SH-SY5Y (cell line): ENCODE data around the gene AMDHD2.

ENCODE experiments used
- GATA2 ChIP-seq: IDR thresholded peaks from 2 replicates; pipeline ENCODE4 v1.6.1; 2011; ENCODE audit warnings: mild to moderate bottlenecking, low read depth, low read length
- GATA3 ChIP-seq: IDR thresholded peaks from 2 replicates; pipeline ENCODE4 v1.6.1; 2011; ENCODE audit warnings: low read depth, mild to moderate bottlenecking, low read length, moderate library complexity

Gene AMDHD2

DNA sequence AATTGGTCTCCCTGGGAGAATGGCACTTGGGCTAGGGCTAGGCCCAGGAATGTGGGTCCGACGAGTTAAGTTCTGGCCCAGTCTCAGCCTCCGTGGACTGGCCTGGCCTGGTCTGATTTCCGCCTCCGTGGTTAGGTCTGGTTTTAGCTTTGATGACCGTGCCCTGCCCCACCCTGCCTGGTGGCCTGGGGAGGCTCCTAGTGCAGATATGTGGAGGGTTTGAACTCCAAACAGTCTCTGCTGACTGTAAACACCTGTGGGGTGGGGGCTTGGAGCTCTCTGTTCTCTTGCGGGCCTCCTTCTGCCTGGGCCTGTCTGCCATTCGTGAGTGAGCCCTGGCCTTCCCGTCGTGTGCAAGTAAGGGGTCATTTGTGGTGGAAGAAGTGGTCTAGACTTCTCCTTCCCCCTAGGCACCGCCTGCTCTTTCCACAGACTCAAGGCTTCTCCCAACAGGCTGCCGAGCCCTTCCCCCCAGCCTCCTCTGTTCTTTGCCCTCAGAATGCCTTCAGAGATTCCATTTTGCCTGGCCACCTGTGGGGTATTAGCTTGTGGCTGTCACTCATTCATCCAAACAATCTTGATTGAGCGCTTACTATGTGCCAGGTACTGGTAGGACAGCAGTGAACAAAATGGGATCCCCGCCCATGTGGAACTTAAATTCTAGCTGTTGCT is 4.9 kb upstream of the AMDHD2 start:
- TF ChIP-seq GATA3 = no peak
- no peak for TF ChIP-seq GATA2

DNA sequence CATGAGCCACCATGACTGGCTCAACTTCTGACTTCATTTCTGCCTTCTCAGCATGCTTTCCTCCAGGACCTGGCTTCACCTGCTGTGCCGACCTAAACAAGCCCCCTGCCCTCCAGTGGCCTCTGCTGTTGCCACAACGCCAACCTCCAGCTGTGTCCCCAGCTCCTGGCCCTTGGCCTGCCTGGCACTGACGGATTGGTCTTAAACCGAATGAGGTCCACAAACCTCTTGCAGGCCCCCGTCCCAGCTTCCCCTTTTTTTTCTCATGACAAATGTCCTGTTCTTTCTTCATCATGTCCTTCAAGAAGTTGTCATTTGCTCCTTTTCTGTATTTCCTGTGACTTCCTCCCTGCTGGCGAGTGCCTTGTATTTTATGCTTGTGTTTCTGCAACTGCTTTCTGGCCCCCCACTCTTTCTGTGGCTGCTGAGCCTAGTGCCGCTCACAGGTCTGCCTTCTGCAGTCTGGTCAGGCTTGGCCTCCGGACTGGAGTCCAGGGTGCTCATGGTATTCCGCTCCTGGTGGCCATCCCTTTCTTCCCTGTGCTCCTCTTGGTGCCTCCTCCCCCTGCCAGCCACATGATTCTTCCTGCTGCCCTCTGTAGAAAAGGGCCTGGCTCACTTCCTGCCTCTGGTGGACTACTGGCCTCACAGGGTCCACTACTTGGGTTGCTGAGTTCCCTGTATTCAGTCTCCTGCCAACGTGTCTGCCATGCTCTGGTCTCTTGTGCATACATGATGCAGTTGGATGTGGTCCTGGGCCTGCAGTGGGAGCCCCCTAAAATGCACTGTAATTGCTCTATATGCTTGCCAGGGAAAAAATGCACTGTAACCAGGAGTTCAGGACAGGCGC is 3.6 kb upstream of the AMDHD2 start:
- TF ChIP-seq GATA2 = no peak

DNA sequence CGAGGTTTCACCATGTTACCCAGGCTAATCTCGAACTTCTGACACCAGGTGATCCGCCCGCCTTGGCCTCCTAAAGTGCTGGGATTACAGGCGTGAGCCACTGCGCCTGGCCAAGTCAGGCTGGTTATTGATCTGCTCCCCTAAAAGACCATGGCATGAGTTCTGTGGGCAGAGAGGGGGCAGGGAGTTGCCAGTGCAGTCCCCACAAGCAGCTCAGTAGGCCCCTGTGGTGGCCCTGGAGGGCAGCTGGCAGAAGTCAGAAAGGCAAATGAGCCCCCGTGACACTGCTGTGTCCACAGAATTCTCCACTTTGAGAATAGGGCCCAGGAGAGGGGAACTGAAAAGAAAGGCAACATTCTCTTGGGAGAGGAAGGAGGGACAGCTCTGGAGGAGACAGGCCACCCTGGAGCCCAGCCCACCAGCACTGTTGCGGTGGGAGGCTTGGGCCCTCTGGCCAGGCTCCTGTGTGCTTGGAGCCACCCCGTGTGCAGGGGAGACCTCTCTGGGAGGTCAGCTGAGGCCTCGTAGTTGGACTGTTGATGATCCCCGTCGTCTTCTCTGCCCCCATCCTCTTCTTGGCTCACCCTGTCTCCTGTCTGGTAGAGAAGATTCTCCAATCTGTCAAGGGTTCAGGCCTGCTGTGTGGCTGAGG is 2.1 kb upstream of the AMDHD2 start:
- TF ChIP-seq GATA2 (no peak), GATA3 (no peak)

DNA sequence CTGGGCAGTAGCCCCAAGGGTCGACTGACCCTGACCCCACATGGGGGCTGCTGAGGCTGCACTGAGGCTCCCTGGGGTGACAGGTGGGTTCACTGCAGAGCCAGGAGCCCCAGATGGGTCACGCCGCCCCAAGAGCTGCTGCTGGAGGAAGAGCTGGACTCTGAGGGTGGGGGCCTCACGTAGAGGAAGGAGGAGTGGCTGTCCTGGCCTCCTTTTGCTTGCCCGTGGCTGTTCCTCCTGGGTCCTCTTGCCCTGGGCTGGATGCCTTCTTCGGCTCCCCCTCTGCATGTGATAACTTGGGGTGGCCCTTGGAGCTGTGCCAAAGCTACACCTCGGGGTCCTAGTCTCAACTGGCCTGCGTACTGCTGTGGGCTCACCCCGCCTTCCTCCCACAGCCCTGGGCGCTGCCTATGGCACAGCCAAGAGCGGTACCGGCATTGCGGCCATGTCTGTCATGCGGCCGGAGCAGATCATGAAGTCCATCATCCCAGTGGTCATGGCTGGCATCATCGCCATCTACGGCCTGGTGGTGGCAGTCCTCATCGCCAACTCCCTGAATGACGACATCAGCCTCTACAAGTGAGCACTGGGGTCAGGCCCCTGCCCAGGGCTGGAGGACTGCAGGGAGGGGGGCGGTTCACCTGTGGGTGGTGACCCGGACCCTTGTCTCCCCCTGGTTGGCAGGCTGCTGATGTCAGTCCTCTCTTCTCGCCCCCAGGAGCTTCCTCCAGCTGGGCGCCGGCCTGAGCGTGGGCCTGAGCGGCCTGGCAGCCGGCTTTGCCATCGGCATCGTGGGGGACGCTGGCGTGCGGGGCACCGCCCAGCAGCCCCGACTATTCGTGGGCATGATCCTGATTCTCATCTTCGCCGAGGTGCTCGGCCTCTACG is 1.1 kb upstream of the AMDHD2 start:
- TF ChIP-seq GATA3 (no peak), GATA2 (no peak)

DNA sequence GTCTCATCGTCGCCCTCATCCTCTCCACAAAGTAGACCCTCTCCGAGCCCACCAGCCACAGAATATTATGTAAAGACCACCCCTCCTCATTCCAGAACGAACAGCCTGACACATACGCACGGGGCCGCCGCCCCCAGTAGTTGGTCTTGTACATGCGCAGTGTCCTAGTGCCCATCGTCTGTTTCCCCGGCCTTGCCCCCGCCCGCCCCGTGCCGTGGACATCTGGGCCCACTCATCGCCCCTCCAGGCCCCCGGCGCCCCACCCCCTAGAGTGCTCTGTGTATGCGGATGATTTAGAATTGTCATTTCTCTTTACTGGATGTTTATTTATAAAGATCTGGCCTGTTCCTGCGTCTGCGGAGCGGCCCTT is 475 bp upstream of the AMDHD2 start:
- TF ChIP-seq GATA3 (no peak), GATA2 (no peak)

DNA sequence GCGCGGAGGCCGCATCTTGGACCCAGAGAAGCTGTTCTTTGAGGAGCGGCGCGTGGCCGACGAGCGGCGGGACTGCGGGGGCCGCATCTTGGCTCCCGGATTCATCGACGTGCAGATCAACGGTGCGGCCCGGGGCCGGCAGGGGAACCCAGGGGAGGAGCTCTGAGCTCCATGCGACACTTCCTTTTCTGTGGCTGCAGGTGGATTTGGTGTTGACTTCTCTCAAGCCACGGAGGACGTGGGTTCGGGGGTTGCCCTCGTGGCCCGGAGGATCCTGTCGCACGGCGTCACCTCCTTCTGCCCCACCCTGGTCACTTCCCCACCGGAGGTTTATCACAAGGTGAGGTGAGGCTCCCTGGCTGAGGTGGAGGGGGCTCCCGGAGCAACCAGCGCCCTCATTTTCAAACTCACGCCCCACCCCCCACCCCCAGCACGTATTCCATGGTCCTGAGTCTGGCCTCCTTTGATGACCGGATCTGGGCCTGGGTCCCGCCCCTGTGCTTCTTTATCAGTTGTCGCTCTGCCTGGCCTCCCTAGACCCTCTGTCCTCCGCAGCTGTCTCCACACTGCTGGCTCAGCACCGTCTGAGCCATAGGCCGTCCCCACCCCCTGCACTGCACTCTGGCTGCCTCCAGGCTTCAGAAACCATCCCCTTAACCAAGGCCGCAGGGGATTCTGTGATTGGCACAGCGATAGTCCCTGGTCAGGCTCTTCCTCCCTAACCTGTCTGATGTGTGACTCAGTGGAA is 787 bp downstream of the AMDHD2 start:
- TF ChIP-seq GATA2 (no peak), GATA3 (no peak)

DNA sequence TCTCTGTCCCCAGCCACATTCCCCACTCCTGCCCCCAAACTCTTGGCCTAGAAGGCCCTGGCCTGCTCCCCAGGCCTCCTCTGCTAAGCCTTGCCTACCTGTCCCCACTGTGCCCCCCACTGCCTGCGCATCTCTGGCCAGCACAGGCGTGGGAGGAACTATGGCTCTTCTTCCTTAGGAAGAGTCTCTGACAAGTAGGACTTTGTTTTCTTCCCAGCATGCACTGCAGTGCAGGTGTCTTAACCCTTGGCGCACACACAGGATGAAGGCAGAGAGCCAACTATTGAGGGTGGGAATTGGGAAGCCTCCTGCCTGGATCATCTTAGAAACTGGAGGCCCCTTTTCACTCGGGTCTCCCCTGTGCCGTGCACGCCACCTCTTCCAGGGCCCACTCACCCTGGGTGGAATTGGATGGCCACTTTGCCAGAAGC is 3.6 kb downstream of the AMDHD2 start:
- TF ChIP-seq GATA2 (no peak), GATA3 (no peak)

DNA sequence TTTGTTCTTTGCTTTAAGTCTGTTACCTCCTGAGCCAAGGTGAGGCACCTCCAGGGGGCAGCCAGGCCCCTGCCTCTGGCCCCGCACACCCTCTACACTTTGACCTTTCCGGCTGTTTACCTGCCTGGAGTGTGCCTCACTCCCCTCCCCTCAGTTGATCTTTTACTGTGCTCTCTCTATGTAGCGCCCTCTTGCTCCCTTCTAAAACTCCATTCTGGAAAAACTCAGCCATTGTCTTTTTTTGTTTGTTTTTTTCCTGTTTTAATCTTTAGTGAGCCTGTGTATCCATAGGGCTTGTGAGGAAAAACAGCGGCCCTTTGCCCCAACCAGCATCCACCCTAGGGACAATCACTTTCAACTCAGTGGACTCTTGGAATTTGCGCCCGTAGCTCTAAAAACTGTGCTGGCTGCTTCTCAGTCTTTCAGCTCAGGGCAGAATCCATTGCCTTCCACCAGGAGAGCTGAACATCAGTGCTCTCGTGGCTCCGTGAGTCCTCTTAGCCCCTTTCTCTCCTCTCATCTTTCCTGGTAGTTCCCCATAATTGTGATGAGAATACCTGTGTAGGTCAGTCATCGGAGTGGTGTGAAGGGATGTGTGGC is 4.3 kb downstream of the AMDHD2 start:
- TF ChIP-seq GATA3 (no peak), GATA2 (no peak)

DNA sequence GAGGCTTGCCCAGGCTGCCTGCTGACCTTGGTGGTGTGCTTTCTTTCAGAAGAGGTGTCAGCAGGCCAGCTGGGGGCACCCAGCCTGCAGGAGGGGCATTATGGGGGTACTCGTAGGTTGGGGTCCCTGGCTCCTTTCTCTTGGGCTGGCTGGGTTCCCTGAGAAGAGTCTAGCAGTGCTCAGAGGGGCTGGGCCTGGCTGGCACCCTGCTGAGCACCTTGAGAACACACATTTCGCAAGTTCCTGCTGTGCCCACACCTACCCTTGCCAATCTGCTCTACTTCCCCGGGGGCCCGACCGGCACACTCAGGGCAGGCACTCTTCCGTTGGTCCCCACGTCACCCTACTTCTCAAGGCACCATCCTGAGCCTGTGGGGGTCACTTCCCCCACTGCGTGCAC is 6.0 kb downstream of the AMDHD2 start:
- no peak for TF ChIP-seq GATA2
- no peak for TF ChIP-seq GATA3

DNA sequence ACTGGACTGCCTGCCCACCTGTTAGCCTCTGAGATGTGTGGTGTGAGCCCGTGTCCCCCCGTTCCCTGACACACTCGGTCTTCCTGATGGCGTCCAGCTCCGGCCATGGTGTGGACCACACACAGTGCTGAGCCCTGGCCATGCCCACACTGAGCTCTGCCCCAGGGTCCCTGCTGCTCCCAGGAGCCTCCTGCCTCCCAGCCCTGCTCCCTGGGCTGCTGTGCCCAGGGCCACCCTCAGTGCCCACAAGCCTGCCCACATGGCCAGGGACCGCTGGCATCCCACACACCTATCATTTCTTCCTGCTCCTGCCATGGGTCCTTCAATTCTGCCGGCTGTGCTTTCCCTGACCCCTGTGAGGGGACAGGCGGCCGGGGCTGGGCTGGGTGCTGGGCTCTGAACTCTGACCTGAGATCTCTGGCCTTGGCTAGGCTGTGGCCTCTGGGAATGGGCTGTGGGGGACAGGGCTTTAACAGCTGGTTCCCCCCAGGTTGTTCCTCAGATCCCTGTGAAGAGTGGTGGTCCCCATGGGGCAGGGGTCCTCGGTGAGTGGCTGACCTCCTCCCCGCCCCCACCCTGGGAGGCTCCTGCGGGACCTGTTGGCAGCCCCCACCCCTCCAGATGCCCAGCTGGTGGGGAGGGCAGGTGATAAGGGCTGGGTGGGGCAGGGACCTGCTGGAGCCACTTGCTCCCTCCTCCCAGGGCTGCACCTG is 7.1 kb downstream of the AMDHD2 start:
- TF ChIP-seq GATA3 (no peak), GATA2 (no peak)

DNA sequence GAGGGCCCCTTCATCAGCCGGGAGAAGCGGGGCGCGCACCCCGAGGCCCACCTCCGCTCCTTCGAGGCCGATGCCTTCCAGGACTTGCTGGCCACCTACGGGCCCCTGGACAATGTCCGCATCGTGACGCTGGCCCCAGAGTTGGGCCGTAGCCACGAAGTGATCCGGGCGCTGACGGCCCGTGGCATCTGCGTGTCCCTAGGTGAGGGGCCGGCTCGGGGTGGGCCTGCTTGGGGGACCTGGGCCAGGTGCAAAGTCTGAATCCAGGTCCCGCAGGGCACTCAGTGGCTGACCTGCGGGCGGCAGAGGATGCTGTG is 7.6 kb downstream of the AMDHD2 start:
- TF ChIP-seq GATA2 (no peak), GATA3 (no peak)
